Embryonic facial prominence (tissue), 1 donor: ENCODE data around the gene ZC3H4.

Experiments
- DNase-seq: peaks from one replicate; pipeline ENCODE4 v3.0.0-alpha.2; 2016; ENCODE audit errors: extremely low spot score

Gene ZC3H4

DNA sequence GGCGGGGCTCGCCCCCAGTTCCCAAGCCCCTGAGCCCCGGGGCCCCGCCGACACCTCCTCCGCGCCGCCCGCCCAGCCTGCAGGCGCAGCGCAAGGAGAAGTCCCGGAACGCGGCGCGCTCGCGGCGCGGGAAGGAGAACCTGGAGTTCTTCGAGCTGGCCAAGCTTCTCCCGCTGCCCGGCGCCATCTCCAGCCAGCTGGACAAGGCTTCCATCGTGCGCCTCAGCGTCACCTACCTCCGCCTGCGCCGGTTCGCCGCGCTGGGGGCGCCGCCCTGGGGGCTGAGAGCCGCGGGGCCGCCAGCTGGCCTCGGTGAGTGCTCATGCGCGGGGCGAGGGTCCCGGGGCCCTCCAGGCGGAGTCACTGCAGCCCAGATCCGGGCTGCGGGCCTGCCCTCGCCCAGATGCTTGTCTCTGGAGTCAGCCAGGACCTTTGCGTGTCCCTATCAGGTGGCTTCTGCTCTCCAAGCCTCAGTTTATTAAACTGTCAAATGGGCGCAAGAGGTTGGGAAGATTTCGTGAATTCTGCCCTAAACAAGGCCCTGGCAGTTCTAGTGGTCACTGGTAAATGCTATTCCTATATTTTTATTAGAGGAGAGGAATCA lies 91.9 kb downstream of the ZC3H4 start:
- no peak for DNase-seq

DNA sequence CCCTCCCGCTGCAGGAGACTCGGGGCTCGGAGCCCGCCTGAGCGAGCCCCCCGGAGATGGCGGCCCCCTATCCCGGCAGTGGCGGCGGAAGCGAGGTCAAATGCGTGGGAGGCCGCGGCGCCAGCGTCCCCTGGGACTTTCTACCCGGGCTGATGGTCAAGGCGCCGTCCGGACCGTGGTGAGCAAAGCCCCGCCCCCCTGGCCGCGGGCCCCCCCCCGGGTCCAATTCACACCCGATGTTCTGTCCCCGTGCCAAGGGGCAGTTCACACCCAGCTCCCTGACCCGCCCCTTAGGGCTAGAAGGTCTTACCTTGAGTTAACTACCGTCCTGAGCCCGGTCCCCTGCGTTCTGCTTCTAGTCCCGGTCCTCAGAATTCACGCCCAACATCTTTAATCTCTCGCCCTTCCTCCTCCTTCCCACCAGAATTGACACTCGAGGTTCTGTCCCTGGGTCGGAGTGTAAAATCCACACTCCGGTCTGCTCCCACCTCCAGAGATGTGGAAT lies 92.5 kb downstream of the ZC3H4 start:
- DNase-seq, result no peak

DNA sequence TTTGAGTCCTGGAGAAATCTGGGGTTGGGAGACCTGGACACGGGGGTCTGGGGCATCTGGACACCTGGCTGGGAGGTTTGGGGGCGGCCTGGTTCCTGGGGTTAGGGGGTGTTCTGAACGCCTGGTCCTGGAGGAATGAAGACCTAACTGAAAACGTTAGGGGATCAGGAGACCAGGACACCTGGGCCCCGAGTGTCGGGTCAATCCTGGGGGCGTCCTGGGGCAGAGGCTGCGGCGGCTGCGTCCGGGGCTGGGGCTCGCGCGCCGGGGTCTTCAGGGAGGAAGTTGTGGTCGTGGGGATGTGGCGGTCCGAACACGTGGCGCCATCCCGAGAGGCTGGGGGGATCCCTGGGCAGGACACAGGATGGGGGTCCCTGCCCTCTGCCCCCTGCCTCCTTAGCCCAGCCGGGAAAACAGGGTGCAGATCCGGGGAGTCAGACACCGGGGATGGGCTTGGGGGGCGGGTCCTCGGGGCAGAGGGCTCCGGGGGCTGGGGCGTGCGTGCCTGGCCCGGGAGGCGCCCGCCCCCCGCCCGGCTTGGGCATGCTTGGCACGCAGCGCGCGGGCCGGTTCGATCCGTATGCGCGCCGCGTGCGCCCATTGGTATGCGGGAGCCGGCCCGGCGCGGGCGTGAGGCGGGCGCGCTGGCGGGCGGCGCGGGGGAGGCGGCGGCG lies 93.3 kb downstream of the ZC3H4 start:
- no peak for DNase-seq

DNA sequence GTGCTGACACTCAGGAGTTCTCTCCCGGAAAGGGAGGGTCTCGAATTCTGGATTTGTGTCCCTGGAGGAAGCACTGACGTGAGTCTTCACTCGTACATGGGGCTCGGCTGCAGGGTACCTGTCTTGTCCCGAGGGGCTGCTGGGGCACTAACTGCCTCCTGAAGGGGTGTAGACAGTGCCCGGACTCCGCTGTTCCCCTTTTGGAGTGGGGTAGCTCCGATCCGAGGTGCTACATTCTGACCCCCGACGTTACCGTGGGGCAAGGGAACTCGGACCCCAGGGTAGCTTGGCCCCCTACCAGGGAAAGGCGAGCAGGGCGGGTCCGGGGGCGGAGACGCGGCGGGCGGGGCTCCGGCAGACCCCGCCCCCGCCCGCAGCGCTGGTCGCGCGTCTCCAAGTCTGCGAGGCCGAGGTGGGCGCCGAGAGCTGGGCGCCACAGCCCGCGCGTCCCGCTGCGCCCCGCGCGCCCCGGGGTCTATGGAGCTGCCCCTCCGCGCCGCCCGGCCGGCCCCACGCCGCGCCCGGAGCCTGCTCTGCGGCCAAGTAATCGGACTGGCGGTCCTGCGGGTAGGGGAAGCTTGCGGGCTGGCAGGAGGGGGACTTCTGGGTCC lies 94.0 kb downstream of the ZC3H4 start, which contains the start of gene NPAS1:
Gene NPAS1, plus strand, starts transcription at position 407 of the 611 bp plus-strand sequence. CDS start 1,211 bp downstream, outside the sequence.
- DNase-seq, result no peak

DNA sequence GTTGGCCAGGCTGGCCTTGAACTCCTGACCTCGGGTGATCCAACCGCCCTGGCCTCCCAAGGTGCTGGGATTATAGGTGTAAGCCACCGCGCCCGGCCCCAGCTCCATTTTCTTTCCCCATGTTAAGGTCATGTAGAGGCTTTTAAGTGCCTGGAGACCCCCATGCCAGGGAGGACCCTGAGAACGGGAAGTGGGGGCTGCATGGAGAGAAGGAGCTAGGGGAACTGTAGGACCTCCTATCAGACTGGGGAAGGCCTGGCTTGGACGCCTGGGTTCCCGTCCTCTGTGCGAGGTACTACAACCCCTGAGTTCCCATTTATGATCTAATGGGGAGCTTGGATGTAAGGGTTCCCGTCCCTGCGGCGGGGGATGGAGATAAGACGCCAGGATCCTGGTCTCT lies 94.7 kb downstream of the ZC3H4 start:
- no peak for DNase-seq
